NCI-H69 (cell line): ENCODE measurements around the gene POLR3C.
"Not testable (repeated sequence)": the region's sequence is repeated elsewhere in the genome, so short reads cannot be mapped to it uniquely, and the experiment has no call there.

Experiments used
- DNase-seq: peaks from one replicate; lab custom pipeline; 2025; lab: John Stamatoyannopoulos, UW

Gene POLR3C

DNA sequence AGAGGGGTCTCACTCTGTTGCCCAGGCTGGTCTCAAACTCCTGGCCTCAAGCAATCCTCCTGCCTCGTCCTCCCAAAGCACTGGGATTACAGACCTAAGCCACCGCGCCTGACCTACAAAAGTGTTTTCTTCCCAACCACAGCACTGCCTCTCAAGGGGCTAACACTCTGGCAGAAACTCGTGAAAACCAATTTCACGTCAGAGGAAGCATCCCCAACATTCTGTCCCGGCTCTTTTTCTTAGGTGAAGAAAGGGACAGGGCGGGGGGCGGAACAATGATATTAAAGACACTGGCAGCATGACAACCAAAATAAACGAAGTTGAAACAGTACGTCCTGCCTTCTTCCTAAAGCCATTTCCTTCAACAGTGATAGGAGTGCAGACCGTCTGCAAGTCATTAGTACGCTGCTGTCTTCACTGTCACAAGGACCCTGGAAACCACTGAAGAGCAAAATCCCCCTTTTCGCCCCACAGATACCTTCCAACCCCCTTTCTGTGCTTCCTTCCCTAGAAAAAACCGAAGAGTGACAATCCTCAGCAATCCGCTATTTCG, 1.1 kb upstream of the POLR3C start:
- DNase-seq, result not testable (repeated sequence)

DNA sequence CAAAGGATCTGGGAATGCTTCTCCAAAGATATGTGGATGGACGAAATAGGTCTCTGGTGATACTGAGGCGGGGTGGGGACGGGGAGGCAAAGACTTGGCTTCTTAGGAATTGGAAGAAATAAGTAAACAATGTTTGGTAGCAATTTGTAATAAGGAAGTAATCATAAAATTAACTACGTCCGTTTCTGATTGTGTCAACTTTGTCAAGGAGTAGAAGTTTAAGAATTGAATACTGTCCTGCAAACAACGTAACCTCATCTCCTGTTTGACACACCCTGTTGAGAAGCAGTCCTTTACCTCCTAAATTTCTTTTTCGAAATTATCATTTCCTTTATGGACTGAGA, 471 bp downstream of the POLR3C start:
- DNase-seq, result no peak

- DNase-seq, result no peak
Observed at GRCh38 chr1:145826030-145826429, 2.0 kb downstream of the POLR3C start.

- DNase-seq, result no peak
Observed at GRCh38 chr1:145827966-145828365, 4.0 kb downstream of the POLR3C start.

- DNase-seq, result no peak
Observed at GRCh38 chr1:145828367-145829026, 4.5 kb downstream of the POLR3C start.

- DNase-seq, result not testable (repeated sequence)
Observed at GRCh38 chr1:145830810-145831209, 6.8 kb downstream of the POLR3C start.

DNA sequence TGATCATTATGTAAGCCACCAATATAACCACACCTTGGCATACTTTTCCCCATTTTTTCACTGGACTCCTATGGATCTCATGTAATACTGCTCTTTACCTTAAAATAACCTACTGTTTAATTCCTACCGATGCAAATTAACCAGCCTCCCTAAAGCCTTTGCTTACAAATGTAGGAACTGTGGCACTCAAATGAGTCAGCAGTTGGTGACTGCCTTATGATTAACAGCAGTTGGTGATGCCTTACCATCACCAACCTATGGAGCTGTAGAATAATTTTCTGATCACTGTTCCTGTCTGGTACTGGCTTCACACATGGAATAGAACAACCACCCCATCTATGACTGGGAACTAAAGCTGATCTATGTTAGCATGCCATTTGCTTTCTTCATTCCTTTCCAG, 13.7 kb downstream of the POLR3C start:
- no peak for DNase-seq

DNA sequence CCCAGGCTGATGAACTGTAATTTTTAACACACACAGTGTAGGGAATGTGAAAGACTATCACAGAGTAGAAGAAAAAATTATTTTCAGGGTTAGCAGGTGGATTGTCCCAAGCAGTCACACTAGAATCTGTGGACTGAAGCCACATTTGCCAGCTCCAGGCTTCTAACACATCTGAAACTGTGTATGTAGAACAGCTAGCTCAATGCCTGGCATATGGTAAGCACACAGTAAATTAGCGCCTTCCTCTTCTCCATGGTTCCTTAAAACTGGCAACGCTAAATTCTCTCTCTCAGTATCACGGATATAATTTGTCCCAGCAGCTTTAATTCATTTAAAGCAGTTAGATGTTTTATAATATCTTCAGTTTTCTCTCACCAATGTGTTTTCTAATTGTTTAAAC, 19.0 kb downstream of the POLR3C start:
- no peak for DNase-seq

DNA sequence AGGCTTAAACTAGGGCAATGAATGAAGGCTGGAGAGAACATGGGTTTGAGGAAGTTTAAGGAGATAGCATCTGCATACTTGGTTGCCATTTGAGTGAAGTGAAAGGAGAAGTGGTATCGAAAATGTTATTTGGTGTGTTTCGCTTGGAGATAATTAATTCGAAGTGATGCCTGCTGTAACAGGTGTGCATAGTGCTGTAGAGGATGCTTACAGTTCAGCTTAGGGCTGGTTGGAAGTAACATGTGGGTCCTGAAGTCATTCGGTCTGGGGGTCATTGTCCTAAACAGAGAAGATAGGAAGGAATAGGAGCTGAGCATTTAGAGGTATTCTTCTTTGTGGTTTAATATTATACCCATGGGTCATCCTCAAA, 21.1 kb downstream of the POLR3C start:
- no peak for DNase-seq

- peak; percentile 90 for DNase-seq
Observed at GRCh38 chr1:145845514-145846161, 21.6 kb downstream of the POLR3C start, which contains the start of gene NUDT17. Gene NUDT17 (plus strand): TSS chr1:145845630. CDS start chr1:145845641, 11 bp downstream.

- DNase-seq, result peak; percentile 62
Observed at GRCh38 chr1:145846201-145846612, 22.2 kb downstream of the POLR3C start.

GRCh38 chr1:145847827-145848226, 23.8 kb downstream of the POLR3C start:
- no peak for DNase-seq

GRCh38 chr1:145849356-145850160, 25.6 kb downstream of the POLR3C start:
- peak; percentile 21 for DNase-seq

- no peak for DNase-seq
Observed at GRCh38 chr1:145855426-145855948, 31.5 kb downstream of the POLR3C start.

- no peak for DNase-seq
Observed at GRCh38 chr1:145857170-145857569, 33.2 kb downstream of the POLR3C start.

DNA sequence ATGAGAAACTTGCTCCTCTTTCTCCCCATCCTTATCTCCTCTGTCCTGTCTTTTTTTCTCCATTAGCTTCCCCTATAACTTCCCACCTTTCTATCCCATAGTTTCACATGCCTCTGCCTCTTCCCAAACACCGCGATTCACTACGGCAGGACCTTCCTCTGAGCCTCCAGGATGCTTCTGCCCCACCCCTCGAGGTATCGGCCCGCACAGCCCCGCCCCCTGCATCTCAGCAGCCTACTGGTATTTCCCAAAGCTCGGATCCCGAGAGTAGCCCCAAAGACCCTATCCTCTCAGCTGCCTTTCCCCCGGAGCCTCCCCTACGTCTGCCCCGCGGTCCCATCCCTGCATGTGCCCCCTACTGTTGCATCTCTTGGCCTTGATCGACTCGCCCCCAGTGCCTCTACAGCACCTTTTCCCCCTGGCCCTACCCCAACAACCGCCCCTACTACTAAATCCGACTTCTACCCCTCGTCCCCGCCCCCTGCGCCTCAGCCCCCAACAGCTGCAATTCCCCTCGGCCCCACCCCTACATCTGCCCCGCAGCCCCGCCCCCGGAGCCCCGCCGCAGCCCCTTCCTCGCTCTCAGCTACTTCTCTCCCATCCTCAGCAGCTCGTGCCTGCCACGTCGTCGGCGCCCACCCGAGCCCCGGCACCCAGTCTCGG, 34.4 kb downstream of the POLR3C start:
- peak; percentile 84 for DNase-seq

DNA sequence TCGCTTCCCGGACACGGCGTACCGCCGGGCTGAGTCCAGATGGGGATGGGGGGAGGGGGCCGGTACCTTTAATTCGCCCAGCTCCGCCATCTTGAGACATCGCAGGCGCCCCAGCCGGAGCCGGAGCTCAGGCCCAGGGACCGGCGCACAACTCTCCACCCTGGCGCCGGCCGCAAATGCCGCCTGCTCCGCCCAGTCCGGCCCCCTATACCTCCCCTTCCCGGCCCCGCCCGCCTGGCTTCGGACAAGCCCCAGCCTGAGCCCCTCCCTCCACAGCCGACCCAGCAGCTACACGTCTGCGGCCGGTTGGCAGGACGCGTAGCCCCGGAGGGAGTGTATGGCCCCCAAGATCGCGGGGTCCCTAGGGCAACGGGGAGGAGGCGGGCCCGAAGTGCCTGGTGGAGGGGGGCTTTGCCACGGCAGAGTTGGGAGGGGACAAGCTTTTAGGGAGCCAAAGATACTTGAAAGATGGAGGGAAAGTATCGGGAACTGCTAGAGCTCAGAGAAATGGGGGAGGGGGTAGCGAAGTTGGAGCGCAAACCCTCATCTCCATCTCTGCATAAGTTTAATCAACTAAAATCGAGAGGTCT, 35.0 kb downstream of the POLR3C start, which contains the start of gene PIAS3:
TSS of gene PIAS3 (minus strand) at position 181 of the 590 bp plus-strand sequence. CDS start at position 90, 91 bp downstream.
- peak; percentile 97 for DNase-seq

GRCh38 chr1:145859491-145860023, 35.6 kb downstream of the POLR3C start:
- DNase-seq, result peak; percentile 94

DNA sequence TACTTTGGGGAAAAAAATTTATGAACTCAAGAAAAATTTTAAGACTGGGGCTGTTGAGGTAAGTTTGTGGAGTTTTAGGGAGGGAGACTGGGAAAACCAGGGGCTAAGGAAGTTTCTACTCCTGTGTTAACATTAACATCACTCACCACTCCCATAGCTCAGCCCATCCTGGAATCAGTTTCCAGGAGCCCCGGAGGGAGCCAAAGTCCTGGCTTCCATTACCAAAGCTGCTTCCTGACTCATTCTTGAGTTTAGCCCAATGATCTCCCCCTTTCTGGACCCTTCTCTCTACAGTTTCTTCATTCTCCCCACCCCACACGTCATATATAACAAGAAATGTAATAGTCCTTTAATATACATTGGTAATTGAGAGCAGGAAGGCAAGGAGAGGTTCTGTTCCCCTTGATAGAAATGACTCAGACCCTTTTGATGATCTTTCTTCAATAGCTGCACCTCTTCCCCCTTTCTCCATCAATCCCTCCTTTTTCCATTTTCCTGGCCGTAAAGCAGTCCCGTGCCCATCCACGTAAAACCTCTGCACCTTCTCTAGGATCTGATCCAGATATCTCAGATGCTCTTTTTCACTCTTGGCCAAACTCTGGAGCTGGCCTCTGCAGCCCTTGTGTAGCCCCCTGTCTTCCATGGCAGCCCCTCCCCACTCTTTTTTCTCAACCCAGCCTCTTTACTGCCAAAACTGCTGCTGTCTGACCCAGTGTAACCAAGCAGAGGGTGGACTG, 39.5 kb downstream of the POLR3C start:
- no peak for DNase-seq

DNA sequence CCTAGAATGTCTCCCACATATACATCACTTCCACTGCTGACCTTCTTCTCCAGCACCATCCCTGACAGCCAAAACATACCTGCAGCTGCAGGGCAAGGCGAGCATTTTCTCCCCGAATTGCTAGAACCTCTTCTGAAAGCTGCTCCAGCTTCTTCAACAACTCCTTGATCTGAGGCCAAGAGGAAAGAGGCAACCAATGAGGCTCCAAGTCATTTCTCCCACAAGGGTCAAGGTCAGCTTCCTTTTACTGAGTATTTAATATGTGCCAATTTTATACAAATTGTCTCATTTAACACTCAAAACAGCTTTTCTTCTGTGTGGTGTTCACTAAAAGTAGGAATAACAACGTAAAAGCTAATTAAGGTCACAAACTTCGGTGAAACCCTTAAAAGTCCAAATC, 44.2 kb downstream of the POLR3C start:
- no peak for DNase-seq
